K562 (cell line): ENCODE measurements around the gene KIF15. TPM values are rescaled to one million over a fixed set of nuclear protein-coding genes. Genes with fewer than 3 reads are reported as not detected.

Source experiments
- ATAC-seq: fragments of 200-7000 bp; cut with Tn5 transposase; 3 replicates; pipeline ENCODE4 v1.9.1; 2020; ENCODE audit warnings: moderate library complexity
- BruUV-seq: library from RNA; stranded (reverse); fragments of 400-500 nt; replicated peaks from 2 replicates; lab custom pipeline; 2021; lab: Mats Ljungman, UMichigan
- CTCF ChIA-PET: fragments of 300-600 bp; formaldehyde crosslinking; extraction: SDS; loops from one replicate; lab custom pipeline; 2021; ENCODE audit warnings: low intra/inter-chr PET ratio; lab: Yijun Ruan, JAX
- POLR2A ChIA-PET: fragments of 300-600, 350-650 bp; sonication (Branson Sonifier 250); formaldehyde crosslinking; extraction: SDS; loops from one replicate; lab custom pipeline; 2021; ENCODE audit warnings: antibody characterized with exemption, inconsistent platforms; lab: Yijun Ruan, JAX
- DNase-seq, 4 experiments: peaks; one replicate each; pipeline versions ENCODE4 v3.0.0 to v3.0.0-alpha.2; 2011 to 2018; ENCODE audit warnings: low spot score in 3 of 4, mixed read lengths in 3 of 4; ENCODE audit errors: extremely low read depth in 1 of 4
- FAIRE-seq: peaks from 2 replicates; lab custom pipeline; 2011; peaks lifted over from hg19 to GRCh38; lab: Jason Lieb, UNC
- H2AFZ ChIP-seq: 2 replicates; pipeline ENCODE4 v1.6.0; 2011; ENCODE audit warnings: low read depth, low read length, control low read depth, inconsistent platforms
- H3K27ac ChIP-seq: fragments of 200-600 bp; 3 replicates; pipeline ENCODE4 v1.8.0; 2011; ENCODE audit warnings: low read depth, mild to moderate bottlenecking, control low read depth, inconsistent platforms, low read length, moderate library complexity, mixed read lengths; ENCODE audit errors: extremely low read depth
- H3K27me3 ChIP-seq, 2 experiments: fragments of 300-600 bp in 1 of 2; 2 replicates in 1 of 2; 3 replicates in 1 of 2; pipeline versions ENCODE4 v1.6.0 to v1.8.0; 2011; ENCODE audit warnings: inconsistent platforms in 2 of 2, low read length in 2 of 2, mild to moderate bottlenecking in 1 of 2, mixed read lengths in 1 of 2, moderate library complexity in 1 of 2; ENCODE audit not compliant: control insufficient read depth in 2 of 2, insufficient read depth in 2 of 2
- H3K36me3 ChIP-seq: fragments of 300-600 bp; 3 replicates; pipeline ENCODE4 v1.8.0; 2011; ENCODE audit warnings: mild to moderate bottlenecking, low read length, inconsistent platforms; ENCODE audit not compliant: control insufficient read depth, insufficient read depth
- H3K4me1 ChIP-seq, 2 experiments: fragments of 200-600 bp in 1 of 2; replicated peaks in 1 of 2; 2 replicates in 1 of 2; 3 replicates in 1 of 2; pipeline versions ENCODE4 v1.5.1 to v1.8.0; 2011; ENCODE audit warnings: inconsistent platforms in 2 of 2, low read length in 2 of 2, mild to moderate bottlenecking in 1 of 2, mixed read lengths in 1 of 2, moderate library complexity in 1 of 2; ENCODE audit not compliant: control insufficient read depth in 2 of 2, insufficient read depth in 2 of 2
- H3K4me2 ChIP-seq: 2 replicates; pipeline ENCODE4 v1.6.1; 2011; ENCODE audit warnings: low read length, control low read depth, inconsistent platforms, mixed read lengths; ENCODE audit not compliant: insufficient read depth
- H3K4me3 ChIP-seq: fragments of 200-600 bp; sonication (generic), shearing (Covaris generic); 2 replicates; pipeline ENCODE4 v1.5.1; 2016; ENCODE audit warnings: control low read depth, inconsistent platforms
- H3K79me2 ChIP-seq: fragments of 200-600 bp; 3 replicates; pipeline ENCODE4 v1.8.0; 2011; ENCODE audit warnings: low read length, inconsistent platforms; ENCODE audit not compliant: control insufficient read depth, insufficient read depth
- H3K9ac ChIP-seq, 2 experiments: 2 replicates each; pipeline versions ENCODE4 v1.6.0 to v1.6.1; 2011; ENCODE audit warnings: low read depth in 2 of 2, low read length in 2 of 2, control low read depth in 1 of 2, inconsistent platforms in 1 of 2, mild to moderate bottlenecking in 1 of 2, mixed read lengths in 1 of 2; ENCODE audit not compliant: insufficient read depth in 1 of 2
- H3K9me1 ChIP-seq: one replicate; pipeline ENCODE4 v1.6.0; 2011; ENCODE audit warnings: inconsistent platforms, mild to moderate bottlenecking, low read length, moderate library complexity; ENCODE audit not compliant: control insufficient read depth, insufficient read depth
- H3K9me3 ChIP-seq: replicated peaks from 2 replicates; pipeline ENCODE4 v1.5.1; 2011; ENCODE audit warnings: low read depth, low read length, inconsistent platforms; ENCODE audit not compliant: control insufficient read depth, insufficient read depth
- H4K20me1 ChIP-seq: replicated peaks from 2 replicates; pipeline ENCODE4 v1.6.1; 2011; ENCODE audit warnings: low read length, inconsistent platforms, mixed read lengths; ENCODE audit not compliant: control insufficient read depth, insufficient read depth
- BDP1 ChIP-seq: IDR thresholded peaks from 3 replicates; pipeline ENCODE4 v1.6.1; 2011; ENCODE audit not compliant: insufficient read length, insufficient read depth
- CEBPG ChIP-seq, 3 experiments: fragments of 200-800 bp in 1 of 3; sonication (Bioruptor generic) in 1 of 3; sonication (generic) in 1 of 3; formaldehyde crosslinking in 1 of 3; IDR thresholded peaks in 2 of 3; conservative IDR thresholded peaks in 1 of 3; 2 replicates each; pipeline versions ENCODE4 v1.6.1 to v1.8.0; 2016 to 2022; ENCODE audit warnings: missing compliant biosample characterization in 2 of 3, missing genetic modification characterization in 2 of 3, mild to moderate bottlenecking in 1 of 3, missing genetic modification reagents in 1 of 3
- CXXC5 ChIP-seq: fragments of 250-450 bp; sonication (Bioruptor Pico); IDR thresholded peaks from 2 replicates; pipeline ENCODE4 v1.8.0; 2022; ENCODE audit warnings: inconsistent platforms, mild to moderate bottlenecking, moderate library complexity
- E2F5 ChIP-seq: sonication (generic); formaldehyde crosslinking; IDR thresholded peaks from 2 replicates; pipeline ENCODE4 v1.8.0; 2022; ENCODE audit warnings: mild to moderate bottlenecking, missing genetic modification reagents
- FOS ChIP-seq: IDR thresholded peaks from 3 replicates; pipeline ENCODE4 v1.6.1; 2011; ENCODE audit not compliant: insufficient read length; ENCODE audit errors: extremely low read depth
- GATA2 ChIP-seq: sonication (generic); formaldehyde crosslinking; IDR thresholded peaks from 2 replicates; pipeline ENCODE4 v1.4.0; 2020; ENCODE audit warnings: mild to moderate bottlenecking, missing genetic modification reagents
- HDAC1 ChIP-seq, 2 experiments: fragments of 450-650 bp; IDR thresholded peaks; 2 replicates each; pipeline ENCODE4 v1.6.1; 2016 to 2017; ENCODE audit warnings: inconsistent platforms in 1 of 2, mild to moderate bottlenecking in 1 of 2, moderate library complexity in 1 of 2
- HNRNPLL ChIP-seq: fragments of 200-400 bp; formaldehyde crosslinking; IDR thresholded peaks from 2 replicates; pipeline ENCODE4 v1.6.1; 2017; ENCODE audit warnings: low read length, low read depth, mild to moderate bottlenecking; ENCODE audit not compliant: poor library complexity, severe bottlenecking
- IRF1 ChIP-seq: sonication (generic); formaldehyde crosslinking; IDR thresholded peaks from 2 replicates; pipeline ENCODE4 v1.8.0; 2022; ENCODE audit warnings: missing genetic modification reagents, mild to moderate bottlenecking, borderline replicate concordance
- MNT ChIP-seq, 2 experiments: fragments of 450-650 bp; conservative IDR thresholded peaks; 2 replicates each; pipeline ENCODE4 v1.6.1; 2017; ENCODE audit warnings: mild to moderate bottlenecking in 2 of 2, moderate library complexity in 2 of 2
- NR2C1 ChIP-seq, 2 experiments: fragments of 450-650 bp; IDR thresholded peaks; 2 replicates each; pipeline ENCODE4 v1.6.1; 2017; ENCODE audit warnings: mild to moderate bottlenecking in 2 of 2, antibody characterized with exemption in 1 of 2, inconsistent platforms in 1 of 2, missing compliant biosample characterization in 1 of 2, missing genetic modification characterization in 1 of 2
- PBX2 ChIP-seq, 2 experiments: IDR thresholded peaks in 1 of 2; conservative IDR thresholded peaks in 1 of 2; 2 replicates each; pipeline ENCODE4 v1.6.1; 2016; ENCODE audit warnings: low read depth in 2 of 2, mild to moderate bottlenecking in 1 of 2, missing compliant biosample characterization in 1 of 2, missing genetic modification characterization in 1 of 2, moderate library complexity in 1 of 2
- TRIM24 ChIP-seq, 2 experiments: fragments of 450-650 bp; IDR thresholded peaks; 2 replicates each; pipeline ENCODE4 v1.6.1; 2016
- ZFP30 ChIP-seq: fragments of 250-450 bp; sonication (Bioruptor Pico); IDR thresholded peaks from 2 replicates; pipeline ENCODE4 v1.8.0; 2022; ENCODE audit warnings: moderate library complexity, mild to moderate bottlenecking, inconsistent platforms, borderline replicate concordance
- ZNF707 ChIP-seq: fragments of 250-450 bp; sonication (Bioruptor Pico); conservative IDR thresholded peaks from 2 replicates; pipeline ENCODE4 v1.8.0; 2022; ENCODE audit warnings: inconsistent platforms, mild to moderate bottlenecking, moderate library complexity
- ZNF79 ChIP-seq: fragments of 250-450 bp; sonication (Bioruptor Pico); IDR thresholded peaks from 2 replicates; pipeline ENCODE4 v1.4.0; 2020; ENCODE audit warnings: low read depth, mild to moderate bottlenecking, moderate library complexity
- WGBS: fragments of 100-300 bp; shearing (Covaris generic); methylation state at CpG from one replicate; pipeline ENCODE4 v1.1.6; 2016; ENCODE audit warnings: low coverage, mixed read lengths; ENCODE audit not compliant: insufficient coverage; ENCODE audit errors: missing lambda C conversion rate; 5-methylcytosine and 5-hydroxymethylcytosine counted together
- in situ Hi-C: fragments of 300-500 bp; cut with MboI; formaldehyde crosslinking; loops from 4 replicates; pipeline ENCODE4 v1.15.0; 2018; ENCODE audit warnings: inconsistent platforms, mixed read lengths
- intact Hi-C: fragments of 100-400 bp; cut with micrococcal nuclease; formaldehyde crosslinking; loops from 2 replicates; pipeline ENCODE4 v1.14.2; 2022
- polyA plus RNA-seq, 8 experiments: library from polyadenylated mRNA; depleted of rRNA in 4 of 8; stranded (reverse) in 5 of 8; unstranded in 3 of 8; fragments of >200 nt; fragmentation: Nextera tagmentation in 2 of 8; fragmentation: Illumina TruSeq in 1 of 8; extraction: Ambion mirVana in 2 of 8; extraction: Trizol in 1 of 8; gene quantifications; 2 replicates each; pipeline versions ENCODE4 v1.2.1 to v1.2.3, GENCODE V29; 2011 to 2014; ENCODE audit warnings: inconsistent platforms in 1 of 8, missing spikeins in 1 of 8
- total RNA-seq, 7 experiments: library from RNA; depleted of rRNA in 6 of 7; stranded (reverse); fragments of >200 nt in 6 of 7; fragmentation: Illumina TruSeq in 2 of 7; extraction: Trizol in 2 of 7; gene quantifications; 2 replicates each; pipeline versions ENCODE4 v1.2.1 to v1.2.3, GENCODE V29; 2011 to 2021; ENCODE audit warnings: low replicate concordance in 1 of 7

KIF15 gene
- total and polyA plus RNA-seq, 9 of the 15 experiments (the other 6 are each of a cell fraction or from before 2014, with no cell fraction given) = 9.0 to 45.9 (median 26.0) TPM

GRCh38 chr3:44842376-44842775, 80.8 kb downstream of the KIF15 start:
- Histone ChIP-seq H3K4me1 (no peaks in the 10 kb centered on the region), H3K4me2 (no peak overlapping the region), H4K20me1 (no peaks in the 10 kb centered on the region), H3K27me3 (no peaks in the 10 kb centered on the region), H3K36me3 (peaks cover 86% of the 10 kb centered on the region), H3K4me3 (no peak overlapping the region), H2AFZ (no peak overlapping the region), H3K9me1 (no peaks in the 10 kb centered on the region), H3K9ac (no peak overlapping the region), H3K79me2 (no peaks in the 10 kb centered on the region), H3K9me3 (no peaks in the 10 kb centered on the region), H3K27ac (no peak overlapping the region)
- ChIA-PET POLR2A (no interaction called here), CTCF (no interaction called here)
- no peak for DNase-seq
- WGBS = 78% methylated on average over 2 of the region's 2 CpGs
- in situ Hi-C loops (no loop called here), intact Hi-C loops (no loop called here)
- FAIRE-seq = no peak
- no peak for ATAC-seq
- TF ChIP-seq NR2C1 (IDR thresholded peaks at IDR 0.05) (no peak), NR2C1 (tag; IDR thresholded peaks at IDR 0.05) (no peak), ZNF707 (CRISPR knock-in tag) (no peak), ZFP30 (CRISPR knock-in tag) (no peak), IRF1 (CRISPR knock-in tag) (no peak), FOS (no peak), MNT (conservative IDR thresholded peaks at IDR 0.05) (no peak), GATA2 (CRISPR knock-in tag) (no peak), ZNF79 (no peak), TRIM24 (IDR thresholded peaks at IDR 0.05) (no peak), E2F5 (no peak), HDAC1 (IDR thresholded peaks at IDR 0.05) (no peak), HNRNPLL (no peak), CEBPG (CRISPR knock-in tag; IDR thresholded peaks at IDR 0.05) (no peak), CEBPG (tag; conservative IDR thresholded peaks at IDR 0.05 in 1 of 2, IDR thresholded peaks at IDR 0.05 in 1 of 2) (no peak), BDP1 (no peak), PBX2 (CRISPR knock-in tag; IDR thresholded peaks at IDR 0.05; ENCODE audit: low read depth) (no peak), PBX2 (tag; conservative IDR thresholded peaks at IDR 0.05; ENCODE audit: low read depth) (no peak), CXXC5 (no peak)
- BruUV-seq = no TSS peak
